HEK293 (cell line): Measurements from ENCODE around the gene CDC34.
A peak's percentile ranks its signal among the peaks of the same experiment; 100 is the strongest.

ENCODE experiments used
- CTCF ChIA-PET: fragments of 350-600 bp; formaldehyde crosslinking; extraction: SDS; loops from one replicate; lab custom pipeline; 2021; ENCODE audit warnings: antibody characterized with exemption; lab: Yijun Ruan, JAX
- POLR2A ChIA-PET: fragments of 300-600 bp; formaldehyde crosslinking; extraction: SDS; loops from one replicate; lab custom pipeline; 2020; ENCODE audit warnings: antibody characterized with exemption, inconsistent platforms; lab: Yijun Ruan, JAX
- H3K27ac ChIP-seq: fragments of 200-500 bp; sonication (Bioruptor generic); 2 replicates; pipeline ENCODE4 v1.5.1; 2014; ENCODE audit warnings: low read depth, low read length, control low read depth, inconsistent platforms; ENCODE audit errors: extremely low read depth
- H3K36me3 ChIP-seq, 2 experiments: fragments of 200-500 bp in 1 of 2; sonication (Bioruptor generic) in 1 of 2; 1 replicate in 1 of 2; 2 replicates in 1 of 2; pipeline ENCODE4 v1.5.1; 2014 to 2017; ENCODE audit warnings: inconsistent platforms in 2 of 2, low read length in 2 of 2; ENCODE audit not compliant: control insufficient read depth in 2 of 2, insufficient read depth in 1 of 2
- H3K4me1 ChIP-seq: fragments of 200-500 bp; sonication (Bioruptor generic); 2 replicates; pipeline ENCODE4 v1.5.1; 2014; ENCODE audit warnings: mild to moderate bottlenecking, low read length, inconsistent platforms; ENCODE audit not compliant: control insufficient read depth, insufficient read depth
- H3K4me3 ChIP-seq: 2 replicates; pipeline ENCODE4 v1.5.1; 2011; ENCODE audit warnings: low read depth, mild to moderate bottlenecking, control low read depth, low read length, moderate library complexity
- H3K9me3 ChIP-seq: fragments of 200-500 bp; sonication (Bioruptor generic); 2 replicates; pipeline ENCODE4 v1.5.1; 2014; ENCODE audit warnings: low read depth, low read length, inconsistent platforms; ENCODE audit not compliant: control insufficient read depth, insufficient read depth
- BCL11B ChIP-seq: fragments of 450-650 bp; formaldehyde crosslinking; IDR thresholded peaks from 2 replicates; pipeline ENCODE4 v1.5.1; 2016; ENCODE audit warnings: low read depth, missing biosample characterization, missing genetic modification characterization
- EGR2 ChIP-seq: fragments of 450-650 bp; formaldehyde crosslinking; IDR thresholded peaks from 2 replicates; pipeline ENCODE4 v1.5.1; 2016; ENCODE audit warnings: low read depth, missing biosample characterization, missing genetic modification characterization
- HOXD13 ChIP-seq: sonication (generic); formaldehyde crosslinking; IDR thresholded peaks from 2 replicates; pipeline ENCODE4 v1.8.0; 2022; ENCODE audit warnings: missing genetic modification reagents, borderline replicate concordance
- PBX3 ChIP-seq: sonication (generic); formaldehyde crosslinking; IDR thresholded peaks from 2 replicates; pipeline ENCODE4 v1.8.1; 2022; ENCODE audit warnings: mild to moderate bottlenecking, moderate library complexity, missing genetic modification reagents
- ZBTB10 ChIP-seq: fragments of 450-650 bp; formaldehyde crosslinking; IDR thresholded peaks from 2 replicates; pipeline ENCODE4 v1.5.1; 2016; ENCODE audit warnings: missing biosample characterization, missing genetic modification characterization
- ZBTB26 ChIP-seq: fragments of 450-650 bp; formaldehyde crosslinking; optimal IDR thresholded peaks from 2 replicates; pipeline ENCODE3; 2016; ENCODE audit warnings: missing biosample characterization, mild to moderate bottlenecking, missing genetic modification characterization
- ZBTB7A ChIP-seq: fragments of 450-650 bp; formaldehyde crosslinking; IDR thresholded peaks from 2 replicates; pipeline ENCODE4 v1.5.1; 2016; ENCODE audit warnings: low read depth, missing biosample characterization, missing genetic modification characterization
- ZFP41 ChIP-seq: fragments of 450-650 bp; formaldehyde crosslinking; IDR thresholded peaks from 2 replicates; pipeline ENCODE4 v1.5.1; 2016; ENCODE audit warnings: missing biosample characterization, missing genetic modification characterization, borderline replicate concordance
- ZNF121 ChIP-seq: fragments of 450-650 bp; formaldehyde crosslinking; IDR thresholded peaks from 2 replicates; pipeline ENCODE4 v1.5.1; 2016; ENCODE audit warnings: missing biosample characterization, missing genetic modification characterization
- ZNF132 ChIP-seq: fragments of 450-650 bp; formaldehyde crosslinking; IDR thresholded peaks from 2 replicates; pipeline ENCODE4 v1.5.1; 2017; ENCODE audit warnings: missing biosample characterization, missing genetic modification characterization, borderline replicate concordance
- ZNF169 ChIP-seq: fragments of 450-650 bp; formaldehyde crosslinking; IDR thresholded peaks from 2 replicates; pipeline ENCODE4 v1.5.1; 2016; ENCODE audit warnings: missing biosample characterization, missing genetic modification characterization
- ZNF174 ChIP-seq: fragments of 450-650 bp; formaldehyde crosslinking; IDR thresholded peaks from 2 replicates; pipeline ENCODE4 v1.5.0; 2017; ENCODE audit warnings: missing biosample characterization, mild to moderate bottlenecking, missing genetic modification characterization
- ZNF184 ChIP-seq: fragments of 450-650 bp; IDR thresholded peaks from 2 replicates; pipeline ENCODE4 v1.5.1; 2018; ENCODE audit warnings: missing biosample characterization, mild to moderate bottlenecking, missing genetic modification characterization
- ZNF292 ChIP-seq: fragments of 450-650 bp; formaldehyde crosslinking; IDR thresholded peaks from 2 replicates; pipeline ENCODE4 v1.5.1; 2016; ENCODE audit warnings: low read depth, missing biosample characterization, missing genetic modification characterization, borderline replicate concordance
- ZNF366 ChIP-seq: fragments of 450-650 bp; formaldehyde crosslinking; conservative IDR thresholded peaks from 2 replicates; pipeline ENCODE4 v1.5.1; 2016; ENCODE audit warnings: missing biosample characterization, missing genetic modification characterization
- ZNF394 ChIP-seq: fragments of 450-650 bp; formaldehyde crosslinking; IDR thresholded peaks from 2 replicates; pipeline ENCODE4 v1.5.1; 2016; ENCODE audit warnings: missing biosample characterization, missing genetic modification characterization, mild to moderate bottlenecking, moderate library complexity, borderline replicate concordance
- ZNF473 ChIP-seq: fragments of 450-650 bp; formaldehyde crosslinking; IDR thresholded peaks from 2 replicates; pipeline ENCODE4 v1.5.1; 2017; ENCODE audit warnings: missing biosample characterization, missing genetic modification characterization
- ZNF48 ChIP-seq: fragments of 450-650 bp; formaldehyde crosslinking; IDR thresholded peaks from 2 replicates; pipeline ENCODE4 v1.5.1; 2016; ENCODE audit warnings: missing biosample characterization, missing genetic modification characterization
- ZNF558 ChIP-seq: fragments of 450-650 bp; formaldehyde crosslinking; IDR thresholded peaks from 2 replicates; pipeline ENCODE4 v1.5.1; 2016; ENCODE audit warnings: missing biosample characterization, missing genetic modification characterization
- ZNF580 ChIP-seq: fragments of 450-650 bp; formaldehyde crosslinking; IDR thresholded peaks from 2 replicates; pipeline ENCODE4 v1.5.1; 2016; ENCODE audit warnings: missing biosample characterization, missing genetic modification characterization
- ZNF654 ChIP-seq: fragments of 450-650 bp; formaldehyde crosslinking; IDR thresholded peaks from 2 replicates; pipeline ENCODE4 v1.5.1; 2016; ENCODE audit warnings: low read depth, missing biosample characterization, missing genetic modification characterization
- ZNF677 ChIP-seq: fragments of 450-650 bp; IDR thresholded peaks from 2 replicates; pipeline ENCODE4 v1.5.0; 2018; ENCODE audit warnings: missing biosample characterization, mild to moderate bottlenecking, missing genetic modification characterization, moderate library complexity
- ZNF830 ChIP-seq: fragments of 450-650 bp; IDR thresholded peaks from 2 replicates; pipeline ENCODE4 v1.5.0; 2018; ENCODE audit warnings: missing biosample characterization, missing genetic modification characterization, low read depth, mild to moderate bottlenecking, moderate library complexity
- ZSCAN30 ChIP-seq: fragments of 450-650 bp; IDR thresholded peaks from 2 replicates; pipeline ENCODE4 v1.5.1; 2018; ENCODE audit warnings: missing biosample characterization, mild to moderate bottlenecking, missing genetic modification characterization, moderate library complexity
- ZXDB ChIP-seq: fragments of 450-650 bp; formaldehyde crosslinking; IDR thresholded peaks from 2 replicates; pipeline ENCODE4 v1.5.1; 2016; ENCODE audit warnings: missing biosample characterization, missing genetic modification characterization
- TF ChIP-seq, protein P1 (sequence below): fragments of 450-650 bp; formaldehyde crosslinking; IDR thresholded peaks from 2 replicates; pipeline ENCODE4 v1.5.1; 2017; ENCODE audit warnings: missing biosample characterization, missing genetic modification characterization
- TF ChIP-seq, protein P2 (sequence below): fragments of 450-650 bp; formaldehyde crosslinking; IDR thresholded peaks from 2 replicates; pipeline ENCODE4 v1.5.1; 2016; ENCODE audit warnings: missing biosample characterization, missing genetic modification characterization

The CDC34 gene

DNA sequence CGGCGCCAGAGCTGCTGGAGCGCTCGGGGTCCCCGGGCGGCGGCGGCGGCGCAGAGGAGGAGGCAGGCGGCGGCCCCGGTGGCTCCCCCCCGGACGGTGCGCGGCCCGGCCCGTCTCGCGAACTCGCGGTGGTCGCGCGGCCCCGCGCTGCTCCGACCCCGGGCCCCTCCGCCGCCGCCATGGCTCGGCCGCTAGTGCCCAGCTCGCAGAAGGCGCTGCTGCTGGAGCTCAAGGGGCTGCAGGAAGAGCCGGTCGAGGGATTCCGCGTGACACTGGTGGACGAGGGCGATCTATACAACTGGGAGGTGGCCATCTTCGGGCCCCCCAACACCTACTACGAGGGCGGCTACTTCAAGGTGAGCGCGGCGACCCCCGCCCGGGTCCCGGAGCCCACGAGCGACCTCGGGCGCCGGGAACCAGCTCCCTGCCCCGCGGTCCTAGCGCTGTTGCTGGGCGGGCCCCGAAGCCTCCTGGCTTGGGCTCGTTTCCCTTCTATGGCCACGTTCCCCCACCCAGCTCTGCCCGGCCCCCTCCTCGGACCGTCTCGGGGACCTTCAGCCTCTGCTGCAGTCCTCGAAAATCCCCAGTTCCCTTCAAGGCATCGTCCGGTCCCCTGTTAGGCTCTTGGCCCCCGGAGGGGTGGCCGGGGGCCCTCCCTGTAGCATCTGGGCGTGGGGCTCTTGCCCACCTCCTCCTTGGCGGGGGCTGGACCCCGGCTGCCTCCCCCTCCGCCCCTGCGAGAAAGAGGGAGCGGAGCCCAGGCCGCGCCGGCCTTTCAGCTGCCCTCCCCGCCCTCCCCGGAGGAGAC lies at the start of gene CDC34:
Gene CDC34, plus strand, starts transcription at position 8 of the 808 bp plus-strand sequence. Its CDS starts 172 bp downstream, at position 180.
- H3K36me3 ChIP-seq: peaks cover 0 to 22% of the 10 kb centered on the region in 2 experiments; a peak in 1 of 3 replicates
- peak within 1 kb of the TSS; percentile 89 for H3K4me3 ChIP-seq
- POLR2A ChIA-PET: interaction anchor here (0.9 to 3.8 kb wide), 11 partner anchors 8 to 110 kb away, joined by 3 to 35 read pairs (median 13); partner anchors contain the start of genes BSG and TPGS1
- peaks cover 7% of the 10 kb centered on the region for H3K4me1 ChIP-seq
- CTCF ChIA-PET: interaction anchor here (0.6 to 6.4 kb wide), 11 partner anchors 10 to 661 kb away, joined by 3 to 49 read pairs (median 3); no protein-coding TSS in a partner anchor
- no peaks in the 10 kb centered on the region for H3K9me3 ChIP-seq
- H3K27ac ChIP-seq: peak within 1 kb of the TSS; percentile 96
- no peak for TF ChIP-seq ZNF174 (tag by site-specific recombination)
- peak; percentile 29; the same call in 1 of the 2 replicates for TF ChIP-seq EGR2
- no peak for TF ChIP-seq HOXD13
- TF ChIP-seq, protein P1, sequence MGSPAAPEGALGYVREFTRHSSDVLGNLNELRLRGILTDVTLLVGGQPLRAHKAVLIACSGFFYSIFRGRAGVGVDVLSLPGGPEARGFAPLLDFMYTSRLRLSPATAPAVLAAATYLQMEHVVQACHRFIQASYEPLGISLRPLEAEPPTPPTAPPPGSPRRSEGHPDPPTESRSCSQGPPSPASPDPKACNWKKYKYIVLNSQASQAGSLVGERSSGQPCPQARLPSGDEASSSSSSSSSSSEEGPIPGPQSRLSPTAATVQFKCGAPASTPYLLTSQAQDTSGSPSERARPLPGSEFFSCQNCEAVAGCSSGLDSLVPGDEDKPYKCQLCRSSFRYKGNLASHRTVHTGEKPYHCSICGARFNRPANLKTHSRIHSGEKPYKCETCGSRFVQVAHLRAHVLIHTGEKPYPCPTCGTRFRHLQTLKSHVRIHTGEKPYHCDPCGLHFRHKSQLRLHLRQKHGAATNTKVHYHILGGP: no peak
- no peak for TF ChIP-seq ZNF184 (tag by site-specific recombination)
- no peak for TF ChIP-seq ZNF169 (tag by site-specific recombination)
- TF ChIP-seq BCL11B: no peak
- TF ChIP-seq ZNF580 (tag by site-specific recombination): no peak
- 0 out of 2 replicates have a peak, but pooled peaks have one; percentile 32 for TF ChIP-seq ZBTB10 (tag by site-specific recombination)
- TF ChIP-seq ZXDB (tag by site-specific recombination): no peak
- no peak for TF ChIP-seq ZNF366 (tag by site-specific recombination)
- TF ChIP-seq ZNF558 (tag by site-specific recombination): no peak
- TF ChIP-seq ZNF830: no peak
- no peak for TF ChIP-seq ZNF48 (tag by site-specific recombination)
- TF ChIP-seq ZBTB26 (tag by site-specific recombination): peak; percentile 38
- TF ChIP-seq PBX3 (CRISPR knock-in tag): no peak
- TF ChIP-seq, protein P2, sequence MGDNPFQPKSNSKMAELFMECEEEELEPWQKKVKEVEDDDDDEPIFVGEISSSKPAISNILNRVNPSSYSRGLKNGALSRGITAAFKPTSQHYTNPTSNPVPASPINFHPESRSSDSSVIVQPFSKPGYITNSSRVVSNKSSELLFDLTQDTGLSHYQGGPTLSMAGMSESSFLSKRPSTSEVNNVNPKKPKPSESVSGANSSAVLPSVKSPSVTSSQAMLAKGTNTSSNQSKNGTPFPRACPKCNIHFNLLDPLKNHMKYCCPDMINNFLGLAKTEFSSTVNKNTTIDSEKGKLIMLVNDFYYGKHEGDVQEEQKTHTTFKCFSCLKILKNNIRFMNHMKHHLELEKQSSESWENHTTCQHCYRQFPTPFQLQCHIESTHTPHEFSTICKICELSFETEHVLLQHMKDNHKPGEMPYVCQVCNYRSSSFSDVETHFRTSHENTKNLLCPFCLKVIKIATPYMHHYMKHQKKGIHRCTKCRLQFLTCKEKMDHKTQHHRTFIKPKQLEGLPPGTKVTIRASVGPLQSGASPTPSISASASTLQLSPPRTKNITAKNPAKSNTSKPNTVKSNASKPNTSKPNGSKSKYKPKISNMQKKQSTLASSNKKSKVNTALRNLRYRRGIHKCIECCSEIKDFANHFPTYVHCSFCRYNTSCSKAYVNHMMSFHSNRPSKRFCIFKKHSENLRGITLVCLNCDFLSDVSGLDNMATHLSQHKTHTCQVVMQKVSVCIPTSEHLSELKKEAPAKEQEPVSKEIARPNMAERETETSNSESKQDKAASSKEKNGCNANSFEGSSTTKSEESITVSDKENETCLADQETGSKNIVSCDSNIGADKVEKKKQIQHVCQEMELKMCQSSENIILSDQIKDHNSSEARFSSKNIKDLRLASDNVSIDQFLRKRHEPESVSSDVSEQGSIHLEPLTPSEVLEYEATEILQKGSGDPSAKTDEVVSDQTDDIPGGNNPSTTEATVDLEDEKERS (tag by site-specific recombination): no peak
- no peak for TF ChIP-seq ZNF677 (tag by site-specific recombination)
- no peak for TF ChIP-seq ZNF121 (tag by site-specific recombination)
- TF ChIP-seq ZFP41 (tag by site-specific recombination): no peak
- no peak for TF ChIP-seq ZNF132
- TF ChIP-seq ZNF394 (tag by site-specific recombination): no peak
- no peak for TF ChIP-seq ZSCAN30 (tag by site-specific recombination)
- TF ChIP-seq ZBTB7A: no peak
- TF ChIP-seq ZNF473 (tag by site-specific recombination): no peak
- no peak for TF ChIP-seq ZNF292 (tag by site-specific recombination)
- no peak for TF ChIP-seq ZNF654 (tag by site-specific recombination)
